A673 (cell line): Measurements from ENCODE around the gene BLZF1. TPM values are rescaled to one million over a fixed set of nuclear protein-coding genes. Genes with fewer than 3 reads are reported as not detected.
"Not testable (repeated sequence)": the region's sequence is repeated elsewhere in the genome, so short reads cannot be mapped to it uniquely, and the experiment has no call there.

ENCODE experiments used
- BruUV-seq: library from RNA; stranded (reverse); fragments of 400-500 nt; replicated peaks from 2 replicates; lab custom pipeline; 2021; lab: Mats Ljungman, UMichigan
- CTCF ChIA-PET: fragments of 300-600 bp; sonication (Branson Sonifier 250); formaldehyde crosslinking; loops from one replicate; lab custom pipeline; 2022; ENCODE audit warnings: antibody characterized with exemption; lab: Charles Lee
- POLR2A ChIA-PET: fragments of 300-600 bp; sonication (Branson Sonifier 250); formaldehyde crosslinking; loops from one replicate; lab custom pipeline; 2022; ENCODE audit warnings: antibody characterized with exemption; ENCODE audit not compliant: low non-redundant PET; lab: Charles Lee
- DNase-seq: peaks from one replicate; pipeline ENCODE4 v3.0.0-alpha.2; 2015; ENCODE audit warnings: low spot score
- H3K27ac ChIP-seq: fragments of 200-600 bp; sonication (generic); 2 replicates; pipeline ENCODE4 v1.5.1; 2016; ENCODE audit warnings: mixed run types, low read depth, mild to moderate bottlenecking, mixed read lengths, antibody characterized with exemption, low read length; ENCODE audit not compliant: poor library complexity, severe bottlenecking
- H3K27me3 ChIP-seq: fragments of 200-600 bp; sonication (generic); replicated peaks from 2 replicates; pipeline ENCODE4 v1.6.1; 2017; ENCODE audit warnings: mixed run types, low read depth, mild to moderate bottlenecking, mixed read lengths, antibody characterized with exemption, low read length; ENCODE audit not compliant: insufficient read depth, poor library complexity
- H3K36me3 ChIP-seq: fragments of 200-600 bp; sonication (generic); 2 replicates; pipeline ENCODE4 v1.6.1; 2016; ENCODE audit warnings: mixed run types, mild to moderate bottlenecking, mixed read lengths, antibody characterized with exemption, low read length; ENCODE audit not compliant: insufficient read depth, poor library complexity, severe bottlenecking
- H3K4me1 ChIP-seq: fragments of 200-600 bp; sonication (generic); 2 replicates; pipeline ENCODE4 v1.6.1; 2017; ENCODE audit warnings: mixed run types, mild to moderate bottlenecking, mixed read lengths, antibody characterized with exemption, low read length; ENCODE audit not compliant: insufficient read depth, poor library complexity, severe bottlenecking
- H3K4me3 ChIP-seq: fragments of 200-600 bp; sonication (generic); 2 replicates; pipeline ENCODE4 v1.5.1; 2016; ENCODE audit warnings: low read depth, mixed run types, mild to moderate bottlenecking, mixed read lengths, low read length; ENCODE audit not compliant: poor library complexity, severe bottlenecking
- H3K9me3 ChIP-seq: fragments of 200-600 bp; sonication (generic); 2 replicates; pipeline ENCODE4 v1.6.1; 2016; ENCODE audit warnings: mixed run types, low read depth, mild to moderate bottlenecking, mixed read lengths, antibody characterized with exemption, low read length; ENCODE audit not compliant: poor library complexity, severe bottlenecking
- CTCF ChIP-seq: fragments of 300-800, 200-600 bp; sonication (generic); conservative IDR thresholded peaks from 2 replicates; pipeline ENCODE4 v1.5.1; 2017; ENCODE audit warnings: low read depth, mild to moderate bottlenecking, antibody characterized with exemption, low read length, moderate library complexity, mixed read lengths
- EZH2 ChIP-seq: fragments of 200-600 bp; sonication (generic); IDR thresholded peaks from 2 replicates; pipeline ENCODE4 v1.6.1; 2017; ENCODE audit warnings: borderline replicate concordance, low read depth, mild to moderate bottlenecking, mixed read lengths, antibody characterized with exemption, low read length; ENCODE audit not compliant: poor library complexity, severe bottlenecking
- intact Hi-C: fragments of 100-400 bp; cut with micrococcal nuclease; formaldehyde crosslinking; loops from one replicate; pipeline ENCODE4 v1.10.0; 2022; ENCODE audit not compliant: unreplicated experiment
- total RNA-seq: library from RNA; stranded (reverse); gene quantifications from 2 replicates; pipeline ENCODE4 v1.2.3, GENCODE V29; 2021

Gene BLZF1
- total RNA-seq, 1 experiment from 2014 or later = 22.5 TPM

GRCh38 chr1:169330927-169331326 lies 37.1 kb upstream of the BLZF1 start:
- H3K4me3 ChIP-seq = no peak overlapping the region
- no peak for DNase-seq
- H3K27ac ChIP-seq = no peak overlapping the region
- no peaks in the 10 kb centered on the region for H3K4me1 ChIP-seq
- H3K27me3 ChIP-seq = no peaks in the 10 kb centered on the region
- ChIA-PET CTCF (no interaction called here), POLR2A (no interaction called here)
- BruUV-seq = no TSS peak
- TF ChIP-seq EZH2 = no peak
- TF ChIP-seq CTCF = no peak
- H3K9me3 ChIP-seq = peaks cover 3% of the 10 kb centered on the region
- intact Hi-C loops = no loop called here
- no peaks in the 10 kb centered on the region for H3K36me3 ChIP-seq

GRCh38 chr1:169334727-169335126 lies 33.3 kb upstream of the BLZF1 start:
- H3K4me1 ChIP-seq, BruUV-seq, H3K27ac ChIP-seq, H3K4me3 ChIP-seq, H3K9me3 ChIP-seq, POLR2A ChIA-PET, DNase-seq, H3K36me3 ChIP-seq, H3K27me3 ChIP-seq, intact Hi-C loops, CTCF ChIA-PET: not testable (repeated sequence)

- H3K9me3 ChIP-seq, BruUV-seq, CTCF ChIA-PET, H3K27ac ChIP-seq, H3K36me3 ChIP-seq, H3K4me3 ChIP-seq, intact Hi-C loops, DNase-seq, H3K4me1 ChIP-seq, POLR2A ChIA-PET, H3K27me3 ChIP-seq: not testable (repeated sequence)
Observed at GRCh38 chr1:169336947-169337715, 30.9 kb upstream of the BLZF1 start.

- no peak for DNase-seq
- intact Hi-C loops = no loop called here
- CTCF ChIA-PET = no interaction called here
- no peaks in the 10 kb centered on the region for H3K27me3 ChIP-seq
- POLR2A ChIA-PET = no interaction called here
- H3K4me1 ChIP-seq = no peaks in the 10 kb centered on the region
- H3K9me3 ChIP-seq = no peaks in the 10 kb centered on the region
- H3K36me3 ChIP-seq = no peaks in the 10 kb centered on the region
- TF ChIP-seq CTCF (no peak), EZH2 (no peak)
- H3K4me3 ChIP-seq = no peak overlapping the region
- no peak overlapping the region for H3K27ac ChIP-seq
- no TSS peak for BruUV-seq
Observed at GRCh38 chr1:169338617-169339016, 29.4 kb upstream of the BLZF1 start.
